Activated CD4-positive, alpha-beta memory T cell treated with anti-CD3 and anti-CD28 coated beads, Interleukin-2, amount 10 ng/mL, durations not matched to agents 7 days and 5 days (primary cell): Measurements from ENCODE around the gene PADI4. TPM values are rescaled to one million over a fixed set of nuclear protein-coding genes. Genes with fewer than 3 reads are reported as not detected.
"Not testable (repeated sequence)": the region's sequence is repeated elsewhere in the genome, so short reads cannot be mapped to it uniquely, and the experiment has no call there.

Experiments
- CTCF ChIA-PET: fragments of 350-600 bp; sonication (Branson Sonifier 250); formaldehyde crosslinking; loops from one replicate; lab custom pipeline; 2021; ENCODE audit warnings: antibody characterized with exemption, inconsistent platforms; lab: Charles Lee
- POLR2A ChIA-PET: fragments of 350-600 bp; sonication (Branson Sonifier 250); formaldehyde crosslinking; loops from one replicate; lab custom pipeline; 2021; ENCODE audit warnings: antibody characterized with exemption; lab: Charles Lee
- DNase-seq: peaks from one replicate; pipeline ENCODE4 v3.0.0-alpha.2; 2020
- H3K27ac Mint-ChIP-seq: one replicate; pipeline ENCODE4 v1.8.0; 2021; ENCODE audit warnings: mild to moderate bottlenecking, mixed read lengths
- H3K27me3 Mint-ChIP-seq: one replicate; pipeline ENCODE4 v1.8.0; 2021; ENCODE audit warnings: mixed read lengths
- H3K36me3 Mint-ChIP-seq: one replicate; pipeline ENCODE4 v1.8.0; 2021; ENCODE audit warnings: low read depth, mixed read lengths
- H3K4me1 Mint-ChIP-seq: one replicate; pipeline ENCODE4 v1.8.0; 2021; ENCODE audit warnings: mixed read lengths
- H3K4me3 Mint-ChIP-seq: one replicate; pipeline ENCODE4 v1.8.0; 2021; ENCODE audit warnings: mild to moderate bottlenecking, mixed read lengths
- H3K9me3 Mint-ChIP-seq: one replicate; pipeline ENCODE4 v1.8.0; 2021; ENCODE audit warnings: mixed read lengths
- total RNA-seq, 2 experiments: library from RNA; stranded (reverse); gene quantifications; one replicate each; pipeline ENCODE4 v1.2.3, GENCODE V29; 2021

Gene PADI4
- total RNA-seq, 2 experiments from 2014 or later = not detected

GRCh38 chr1:17308593-17308992 lies 596 bp downstream of the PADI4 start:
- H3K27ac Mint-ChIP-seq = no peak overlapping the region
- H3K4me1 Mint-ChIP-seq = no peaks in the 10 kb centered on the region
- H3K36me3 Mint-ChIP-seq = no peaks in the 10 kb centered on the region
- H3K4me3 Mint-ChIP-seq = no peak overlapping the region
- no peaks in the 10 kb centered on the region for H3K9me3 Mint-ChIP-seq
- H3K27me3 Mint-ChIP-seq = peaks cover 10% of the 10 kb centered on the region
- ChIA-PET CTCF (interaction anchor here (0.6 to 1.2 kb wide), 2 partner anchors 28 to 179 kb away, joined by 3 to 4 read pairs; no protein-coding TSS in a partner anchor), POLR2A (no interaction called here)
- DNase-seq = no peak

DNA sequence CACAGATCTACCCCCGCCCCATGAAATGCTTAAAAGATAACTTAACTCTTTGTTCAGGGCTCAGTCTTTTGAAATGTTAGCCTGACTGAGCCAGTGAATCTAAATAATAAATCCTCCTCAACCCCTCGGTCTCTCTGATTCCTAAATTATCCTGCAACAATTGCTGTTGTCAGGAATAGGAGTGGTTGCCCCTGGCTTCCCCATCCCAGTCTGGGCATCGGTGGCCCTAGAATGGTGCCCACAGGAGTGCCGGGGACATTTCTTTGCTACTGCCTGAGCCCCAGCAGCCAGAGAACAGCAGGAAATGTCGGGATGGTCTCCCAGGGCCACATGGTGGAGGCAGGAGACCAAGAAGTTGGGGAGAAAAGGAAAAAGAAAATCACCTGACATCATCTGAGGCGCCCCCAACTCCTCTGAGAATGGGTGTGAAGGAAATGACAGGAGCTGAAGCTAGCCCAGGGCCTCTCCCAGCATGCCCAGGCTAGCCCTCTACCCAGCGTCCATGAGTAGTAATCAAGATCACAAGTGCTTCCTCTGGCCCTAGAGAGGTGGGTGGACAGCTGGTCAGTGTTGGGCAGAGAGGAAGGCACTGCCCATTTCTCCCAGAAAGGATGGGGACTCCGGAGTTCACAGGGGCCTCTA lies 1.6 kb downstream of the PADI4 start:
- Mint-ChIP-seq H3K27ac (no peak overlapping the region), H3K9me3 (no peaks in the 10 kb centered on the region), H3K4me1 (no peaks in the 10 kb centered on the region), H3K27me3 (peaks cover 11% of the 10 kb centered on the region), H3K36me3 (no peaks in the 10 kb centered on the region), H3K4me3 (no peak overlapping the region)
- no peak for DNase-seq
- POLR2A ChIA-PET = no interaction called here
- CTCF ChIA-PET = interaction anchor here (1.2 kb wide), 1 partner anchor 27 kb away, joined by 4 read pairs; no protein-coding TSS in a partner anchor

DNA sequence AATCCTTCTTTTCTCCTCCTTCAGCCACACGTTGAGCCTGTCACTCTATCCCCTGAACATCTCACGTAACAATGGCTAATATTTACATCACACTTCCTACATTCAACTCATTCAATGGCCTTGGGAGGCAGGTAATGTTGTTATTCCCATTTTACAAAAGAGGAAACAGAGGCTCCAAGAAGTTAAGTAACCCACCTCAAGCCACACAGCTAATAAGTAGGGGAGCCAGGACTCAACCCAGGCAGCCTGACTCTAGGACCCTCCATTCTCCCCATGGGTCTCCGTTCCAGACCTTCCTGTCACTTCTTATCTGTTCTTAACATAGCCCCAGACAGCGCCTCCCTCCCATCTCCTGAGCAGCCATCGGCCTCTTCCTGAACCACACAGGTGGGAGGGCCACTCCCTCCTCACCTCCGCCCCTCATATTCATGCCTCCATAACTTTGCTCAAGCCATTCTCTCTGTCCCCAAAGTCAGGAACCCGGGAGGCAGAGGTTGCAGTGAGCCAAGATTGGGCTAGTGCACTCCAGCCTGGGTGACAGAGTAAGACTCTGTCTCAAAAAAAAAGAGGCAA lies 2.2 kb downstream of the PADI4 start:
- Mint-ChIP-seq H3K4me1 (no peaks in the 10 kb centered on the region), H3K36me3 (no peaks in the 10 kb centered on the region), H3K4me3 (no peak overlapping the region), H3K27me3 (peaks cover 11% of the 10 kb centered on the region), H3K9me3 (no peaks in the 10 kb centered on the region), H3K27ac (no peak overlapping the region)
- ChIA-PET CTCF (no interaction called here), POLR2A (no interaction called here)
- DNase-seq = no peak

GRCh38 chr1:17313530-17314309 lies 5.7 kb downstream of the PADI4 start:
- no peaks in the 10 kb centered on the region for H3K36me3 Mint-ChIP-seq
- no peaks in the 10 kb centered on the region for H3K9me3 Mint-ChIP-seq
- DNase-seq = no peak
- ChIA-PET CTCF (no interaction called here), POLR2A (no interaction called here)
- peaks cover 9% of the 10 kb centered on the region for H3K27me3 Mint-ChIP-seq
- H3K4me3 Mint-ChIP-seq = no peak overlapping the region
- H3K4me1 Mint-ChIP-seq = no peaks in the 10 kb centered on the region
- H3K27ac Mint-ChIP-seq = no peak overlapping the region

DNA sequence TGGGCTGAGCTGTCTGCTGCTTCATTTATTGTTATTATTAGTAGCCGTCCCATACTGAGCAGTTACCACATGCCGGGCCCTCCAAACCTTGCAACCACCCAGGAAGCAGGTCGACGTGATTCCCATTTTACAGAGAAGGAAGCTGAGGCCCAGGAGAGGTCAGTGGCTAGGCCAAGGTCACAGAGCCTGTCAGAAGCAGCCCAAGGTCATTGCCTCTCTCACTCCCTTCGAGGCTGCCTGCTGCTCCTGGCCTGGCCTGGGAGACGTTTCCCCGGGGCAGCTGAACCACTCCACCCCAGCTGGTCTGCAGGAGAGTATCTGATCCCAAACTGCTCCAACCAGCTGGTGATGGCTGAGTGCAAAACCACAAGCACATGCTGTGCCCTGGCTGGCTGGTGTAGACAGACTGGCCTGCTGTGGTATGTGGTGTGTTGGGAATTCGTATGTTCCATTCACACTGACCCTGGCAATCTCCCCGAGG lies 6.5 kb downstream of the PADI4 start:
- Mint-ChIP-seq H3K4me1 (no peaks in the 10 kb centered on the region), H3K9me3 (no peaks in the 10 kb centered on the region), H3K36me3 (no peaks in the 10 kb centered on the region), H3K27me3 (peaks cover 9% of the 10 kb centered on the region), H3K27ac (no peak overlapping the region), H3K4me3 (no peak overlapping the region)
- CTCF ChIA-PET = no interaction called here
- no peak for DNase-seq
- POLR2A ChIA-PET = no interaction called here

DNA sequence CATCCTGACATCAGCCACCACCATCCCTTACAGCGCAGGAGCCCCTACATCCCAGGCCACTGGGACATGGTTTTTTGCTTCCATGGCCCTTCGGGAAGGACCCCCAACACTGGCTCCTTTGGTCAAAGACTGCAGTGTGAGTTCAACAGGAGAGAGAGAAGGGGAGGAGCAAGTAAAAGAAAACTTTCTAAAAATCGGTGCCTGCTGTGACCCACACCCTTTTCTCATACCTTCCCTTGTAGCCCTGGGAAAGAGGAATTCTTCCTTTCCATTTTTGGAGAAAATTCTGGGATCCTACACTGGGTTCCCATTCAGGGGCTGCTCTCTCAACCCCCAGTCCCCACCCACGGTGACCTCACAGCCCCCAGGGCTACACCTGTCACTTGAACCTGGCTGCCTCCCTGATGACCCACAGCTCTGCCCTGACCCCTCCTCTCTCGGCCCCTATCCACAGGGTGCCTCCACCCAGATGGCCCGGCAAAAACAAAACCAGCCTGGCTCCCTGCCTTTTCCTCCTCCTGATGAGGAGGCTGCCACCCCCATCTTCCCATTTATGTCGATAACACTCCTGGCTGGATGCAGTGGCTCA lies 7.6 kb downstream of the PADI4 start:
- no peaks in the 10 kb centered on the region for H3K4me1 Mint-ChIP-seq

DNA sequence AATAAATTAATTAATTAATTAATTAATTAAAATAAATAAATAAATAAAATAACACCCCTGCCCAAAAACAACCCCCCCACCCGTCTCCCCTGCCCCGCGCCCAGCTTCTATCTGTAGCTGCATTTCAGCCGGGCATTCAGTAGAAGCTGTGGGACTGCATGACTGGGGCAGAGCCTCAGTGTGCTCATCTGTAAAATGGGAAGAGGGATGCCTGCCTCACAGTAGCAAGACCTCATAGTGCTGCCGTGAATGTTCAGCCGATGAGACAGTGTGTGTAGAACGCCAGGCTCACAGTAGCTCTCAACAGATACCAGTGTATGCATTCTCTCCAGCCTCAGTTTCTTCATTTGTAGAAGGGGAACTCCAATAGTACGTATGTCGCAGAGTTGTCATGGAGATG lies 8.7 kb downstream of the PADI4 start:
- POLR2A ChIA-PET = no interaction called here

More for the DNA sequence above, 7.6 kb downstream of the PADI4 start:
- H3K36me3 Mint-ChIP-seq = no peaks in the 10 kb centered on the region
- H3K4me3 Mint-ChIP-seq = no peak overlapping the region
- H3K27me3 Mint-ChIP-seq = peaks cover 9% of the 10 kb centered on the region
- DNase-seq = no peak
- POLR2A ChIA-PET = no interaction called here
- H3K27ac Mint-ChIP-seq = no peak overlapping the region
- CTCF ChIA-PET = no interaction called here
- no peaks in the 10 kb centered on the region for H3K9me3 Mint-ChIP-seq

DNA sequence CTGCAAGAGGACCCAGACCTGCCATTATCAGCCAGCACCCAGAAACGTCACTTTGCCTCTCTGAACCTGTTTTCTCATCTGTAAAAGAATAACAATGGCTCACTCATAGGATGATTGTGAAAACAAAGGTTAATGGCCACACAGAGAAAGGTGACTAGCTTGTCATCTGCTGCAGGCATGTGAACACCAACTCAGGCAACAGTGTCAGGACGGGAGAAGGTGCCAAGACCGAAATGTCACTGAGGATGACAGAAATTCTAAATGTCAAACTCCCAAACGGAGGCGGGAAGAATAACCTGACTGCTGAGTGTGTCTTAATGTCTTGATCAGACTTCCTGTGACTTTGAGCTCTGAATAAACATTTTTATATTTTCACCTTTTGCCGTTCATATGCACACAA lies 10.3 kb downstream of the PADI4 start:
- POLR2A ChIA-PET = no interaction called here
- H3K27ac Mint-ChIP-seq = no peak overlapping the region
- DNase-seq = no peak
- H3K9me3 Mint-ChIP-seq = no peaks in the 10 kb centered on the region
- H3K4me3 Mint-ChIP-seq = no peak overlapping the region
- H3K4me1 Mint-ChIP-seq = no peaks in the 10 kb centered on the region
- no peaks in the 10 kb centered on the region for H3K36me3 Mint-ChIP-seq
- CTCF ChIA-PET = no interaction called here
- peaks cover 10% of the 10 kb centered on the region for H3K27me3 Mint-ChIP-seq

More for the DNA sequence above, 8.7 kb downstream of the PADI4 start:
- Mint-ChIP-seq H3K27ac (no peak overlapping the region), H3K4me3 (no peak overlapping the region), H3K9me3 (no peaks in the 10 kb centered on the region), H3K36me3 (no peaks in the 10 kb centered on the region), H3K4me1 (no peaks in the 10 kb centered on the region), H3K27me3 (peaks cover 13% of the 10 kb centered on the region)
- no peak for DNase-seq
- CTCF ChIA-PET = no interaction called here

DNA sequence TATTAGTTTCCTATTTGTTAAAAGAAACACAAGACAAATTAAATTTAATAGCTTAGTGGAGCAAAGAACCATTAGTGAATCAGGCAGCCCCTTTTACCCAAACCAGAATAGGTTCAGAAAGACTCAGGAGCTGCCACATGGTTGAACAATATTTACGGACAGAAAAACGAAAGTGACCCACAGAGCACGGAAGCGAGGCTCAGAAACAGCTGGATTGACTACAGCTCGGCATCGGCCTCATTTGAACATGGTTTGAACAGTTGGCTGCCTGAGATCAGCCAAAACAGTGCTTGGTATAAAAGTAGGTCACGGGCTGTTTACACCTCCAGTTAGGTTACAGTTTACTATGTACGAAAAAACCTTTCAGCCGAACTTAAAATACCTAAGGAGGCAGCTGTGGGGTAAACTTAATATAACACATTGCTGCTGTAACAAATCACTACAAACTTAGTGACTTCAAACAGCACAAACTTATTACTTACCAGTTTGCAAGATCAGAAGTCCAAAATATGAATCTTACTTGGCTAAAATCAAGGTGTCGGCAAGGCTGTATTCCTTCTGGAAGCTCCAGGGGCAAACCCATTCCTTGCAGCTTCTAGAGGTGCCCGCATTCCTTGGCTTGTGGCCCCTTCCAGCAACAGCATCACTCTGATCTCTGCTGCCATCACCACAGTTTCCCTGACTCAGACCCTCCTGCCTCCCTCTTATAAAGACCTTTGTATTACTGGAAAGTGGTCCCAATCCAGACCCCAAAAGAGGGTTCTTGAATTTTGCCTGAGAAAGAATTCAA lies 11.8 kb downstream of the PADI4 start:
- CTCF ChIA-PET = no interaction called here
- POLR2A ChIA-PET = no interaction called here
- no peaks in the 10 kb centered on the region for H3K9me3 Mint-ChIP-seq
- no peaks in the 10 kb centered on the region for H3K36me3 Mint-ChIP-seq
- H3K4me3 Mint-ChIP-seq = no peak overlapping the region
- no peak overlapping the region for H3K27ac Mint-ChIP-seq
- peaks cover 13% of the 10 kb centered on the region for H3K27me3 Mint-ChIP-seq
- no peaks in the 10 kb centered on the region for H3K4me1 Mint-ChIP-seq
- DNase-seq = no peak

DNA sequence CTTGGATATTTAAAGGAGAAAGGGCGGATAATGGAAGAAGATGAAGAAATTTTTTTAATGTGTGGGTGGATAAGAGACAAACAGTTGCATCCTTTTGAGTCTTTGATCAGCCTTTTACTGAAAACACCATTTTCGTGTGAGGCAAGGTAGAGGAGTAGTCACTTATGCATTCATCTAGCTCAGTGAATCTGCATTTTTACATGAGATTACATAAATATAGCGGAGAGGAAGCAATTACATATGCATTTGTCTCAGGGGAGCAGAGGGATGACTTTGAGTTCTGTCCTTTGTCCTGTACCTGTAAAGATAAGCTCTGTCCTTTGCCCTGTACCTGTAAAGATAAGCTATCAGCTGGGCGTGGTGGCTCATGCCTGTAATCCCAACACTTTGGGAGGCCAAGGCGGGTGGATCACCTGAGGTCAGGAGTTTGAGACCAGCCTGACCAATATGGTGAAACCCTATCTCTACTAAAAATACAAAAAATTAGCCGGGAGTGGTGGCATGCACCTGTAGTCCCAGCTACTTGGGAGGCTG lies 13.9 kb downstream of the PADI4 start:
- H3K27ac Mint-ChIP-seq, CTCF ChIA-PET, H3K9me3 Mint-ChIP-seq, H3K4me1 Mint-ChIP-seq, DNase-seq, POLR2A ChIA-PET, H3K36me3 Mint-ChIP-seq, H3K4me3 Mint-ChIP-seq: not testable (repeated sequence)
- peaks cover 19% of the 10 kb centered on the region for H3K27me3 Mint-ChIP-seq

DNA sequence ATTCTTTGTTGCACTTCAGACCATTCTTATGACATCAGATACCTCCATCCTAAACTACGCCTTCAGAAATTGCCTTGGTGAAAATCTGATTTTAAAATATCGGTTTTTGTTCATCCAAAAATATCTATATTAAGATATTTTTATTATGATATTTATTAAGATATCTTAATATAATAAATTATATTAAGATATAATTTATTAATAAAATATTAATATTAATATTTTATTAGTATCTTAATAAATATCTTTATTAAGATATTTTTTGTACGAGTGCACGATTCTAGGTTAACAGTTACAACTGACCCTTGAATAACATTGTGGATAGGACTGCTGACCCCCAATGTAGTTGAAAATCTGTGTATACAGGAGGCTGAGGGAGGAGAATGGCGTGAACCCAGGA lies 20.9 kb downstream of the PADI4 start:
- POLR2A ChIA-PET = no interaction called here
- DNase-seq = no peak

GRCh38 chr1:17329610-17330009 lies 21.6 kb downstream of the PADI4 start:
- Mint-ChIP-seq H3K36me3 (no peaks in the 10 kb centered on the region), H3K4me1 (no peaks in the 10 kb centered on the region), H3K27me3 (peaks cover 13% of the 10 kb centered on the region), H3K4me3 (no peak overlapping the region), H3K27ac (no peak overlapping the region), H3K9me3 (no peaks in the 10 kb centered on the region)
- DNase-seq = no peak
- CTCF ChIA-PET = no interaction called here
- POLR2A ChIA-PET = no interaction called here

More for the DNA sequence above, 20.9 kb downstream of the PADI4 start:
- H3K4me3 Mint-ChIP-seq = no peak overlapping the region
- H3K9me3 Mint-ChIP-seq = no peaks in the 10 kb centered on the region
- H3K4me1 Mint-ChIP-seq = no peaks in the 10 kb centered on the region
- peaks cover 15% of the 10 kb centered on the region for H3K27me3 Mint-ChIP-seq
- H3K36me3 Mint-ChIP-seq = no peaks in the 10 kb centered on the region
- CTCF ChIA-PET = no interaction called here
- no peak overlapping the region for H3K27ac Mint-ChIP-seq
